ENCODE data around the gene TMEM219.

Gene TMEM219

GRCh38 chr16:29982560-29983419, 20.9 kb downstream of the TMEM219 start:
- DNase-seq, result no peak

- no peak for DNase-seq
These were observed 21.7 kb downstream of the TMEM219 start for GRCh38 chr16:29983420-29984136.

- no peak for DNase-seq
These were observed 22.4 kb downstream of the TMEM219 start for GRCh38 chr16:29984137-29984763.

GRCh38 chr16:29984764-29985147, 22.9 kb downstream of the TMEM219 start:
- no peak for DNase-seq

- no peak for DNase-seq
These were observed 23.5 kb downstream of the TMEM219 start for GRCh38 chr16:29985271-29985811.

GRCh38 chr16:29986231-29986630, 24.4 kb downstream of the TMEM219 start:
- DNase-seq, result no peak

GRCh38 chr16:29986931-29987330, 25.1 kb downstream of the TMEM219 start:
- no peak for DNase-seq

GRCh38 chr16:29987371-29988085, 25.6 kb downstream of the TMEM219 start:
- no peak for DNase-seq

- no peak for DNase-seq
These were observed 26.6 kb downstream of the TMEM219 start for GRCh38 chr16:29988346-29989075.

GRCh38 chr16:29989111-29989858, 27.4 kb downstream of the TMEM219 start:
- DNase-seq, result no peak

GRCh38 chr16:29990034-29990433, 28.2 kb downstream of the TMEM219 start:
- no peak for DNase-seq

GRCh38 chr16:29990883-29991570, 29.1 kb downstream of the TMEM219 start:
- DNase-seq, result no peak

GRCh38 chr16:29991571-29991904, 29.7 kb downstream of the TMEM219 start:
- no peak for DNase-seq

GRCh38 chr16:29992344-29992967, 30.6 kb downstream of the TMEM219 start:
- DNase-seq, result no peak

- DNase-seq, result no peak
These were observed 31.5 kb downstream of the TMEM219 start for GRCh38 chr16:29993191-29993902.

- DNase-seq, result no peak
These were observed 32.2 kb downstream of the TMEM219 start for GRCh38 chr16:29993903-29994599.

- DNase-seq, result peak in 3 of 14 donors; percentile 40 to 52 (median 47)
These were observed 32.9 kb downstream of the TMEM219 start for GRCh38 chr16:29994600-29995323.

Measured in C1 segment of cervical spinal cord (tissue), 14 donors.